Endodermal cell (in vitro differentiated cells): Measurements from ENCODE around the gene UBA6. TPM values are rescaled to one million over a fixed set of nuclear protein-coding genes. Genes with fewer than 3 reads are reported as not detected.
A peak's percentile ranks its signal among the peaks of the same experiment; 100 is the strongest.

ENCODE experiments used
- DNase-seq: peaks from one replicate; pipeline ENCODE4 v3.0.0-alpha.2; 2017
- H3K27ac ChIP-seq: 2 replicates; pipeline ENCODE4 v1.5.1; 2013; ENCODE audit warnings: mild to moderate bottlenecking, low read depth, low read length, moderate library complexity
- H3K27me3 ChIP-seq: 2 replicates; pipeline ENCODE4 v1.6.1; 2013; ENCODE audit warnings: mild to moderate bottlenecking, low read length, moderate library complexity; ENCODE audit not compliant: insufficient read depth, control insufficient read depth, poor library complexity, severe bottlenecking
- H3K36me3 ChIP-seq: 2 replicates; pipeline ENCODE4 v1.7.0; 2013; ENCODE audit warnings: mild to moderate bottlenecking, low read length, moderate library complexity; ENCODE audit not compliant: control insufficient read depth, insufficient read depth
- H3K4me1 ChIP-seq: one replicate; pipeline ENCODE4 v1.7.0; 2013; ENCODE audit warnings: low read length; ENCODE audit not compliant: control insufficient read depth, insufficient read depth
- H3K4me3 ChIP-seq: 2 replicates; pipeline ENCODE4 v1.5.1; 2013; ENCODE audit warnings: mild to moderate bottlenecking, low read length, moderate library complexity
- H3K9ac ChIP-seq: 2 replicates; pipeline ENCODE4 v1.6.1; 2013; ENCODE audit warnings: mild to moderate bottlenecking, low read length, moderate library complexity; ENCODE audit not compliant: poor library complexity, severe bottlenecking; ENCODE audit errors: extremely low read depth
- H3K9me3 ChIP-seq: 2 replicates; pipeline ENCODE4 v1.6.1; 2013; ENCODE audit warnings: mild to moderate bottlenecking, low read length, moderate library complexity; ENCODE audit not compliant: control insufficient read depth
- H3K27ac Mint-ChIP-seq: 2 replicates; pipeline ENCODE4 v1.8.0; 2020; ENCODE audit warnings: mixed read lengths
- H3K27me3 Mint-ChIP-seq: 2 replicates; pipeline ENCODE4 v1.8.0; 2021; ENCODE audit warnings: mild to moderate bottlenecking, mixed read lengths; ENCODE audit not compliant: insufficient read depth
- H3K36me3 Mint-ChIP-seq: 2 replicates; pipeline ENCODE4 v1.8.0; 2020; ENCODE audit warnings: low read depth, mixed read lengths
- H3K4me1 Mint-ChIP-seq: 2 replicates; pipeline ENCODE4 v1.8.0; 2020; ENCODE audit warnings: mixed read lengths
- H3K4me3 Mint-ChIP-seq: 2 replicates; pipeline ENCODE4 v1.8.0; 2020; ENCODE audit warnings: mild to moderate bottlenecking, moderate library complexity, mixed read lengths
- H3K9me3 Mint-ChIP-seq: 2 replicates; pipeline ENCODE4 v1.8.0; 2020; ENCODE audit warnings: mild to moderate bottlenecking, mixed read lengths
- CTCF ChIP-seq: fragments of 200-600 bp; sonication (generic); conservative IDR thresholded peaks from 2 replicates; pipeline ENCODE4 v1.5.0; 2021; ENCODE audit warnings: antibody characterized with exemption, mild to moderate bottlenecking
- WGBS, 2 experiments: methylation state at CpG; one replicate each; pipeline versions ENCODE4 v1.1.5 to v1.1.7; 2013; ENCODE audit warnings: missing lambda C conversion rate in 2 of 2, mixed read lengths in 1 of 2; ENCODE audit not compliant: insufficient coverage in 1 of 2, insufficient read length in 1 of 2; 5-methylcytosine and 5-hydroxymethylcytosine counted together
- total RNA-seq, 2 donors: library from RNA; stranded (reverse); fragmentation: NEBNext Ultra II Directional in 1 of 2; extraction: Animal tissue kit (Norgen Biotek cat#: 25700) in 1 of 2; gene quantifications; 2 replicates in 1 of 2; 3 replicates in 1 of 2; pipeline ENCODE4 v1.2.1, GENCODE V29; 2021

UBA6 gene
- total RNA-seq, 2 donors from 2014 or later: 83.1 to 117 TPM

- Histone ChIP-seq H3K4me3 (no peak overlapping the region), H3K27me3 (no peaks in the 10 kb centered on the region), H3K9ac (no peak overlapping the region), H3K36me3 (peaks cover 64% of the 10 kb centered on the region), H3K9me3 (no peaks in the 10 kb centered on the region), H3K4me1 (no peaks in the 10 kb centered on the region), H3K27ac (no peak overlapping the region)
- no peak for DNase-seq
- Mint-ChIP-seq H3K27ac (no peak overlapping the region), H3K36me3 (peaks cover 35% of the 10 kb centered on the region), H3K4me1 (no peaks in the 10 kb centered on the region), H3K27me3 (no peaks in the 10 kb centered on the region), H3K9me3 (no peaks in the 10 kb centered on the region), H3K4me3 (no peak overlapping the region)
- no CpG with 5 or more reads among the region's 1 CpG for WGBS, 2 experiments
- no peak for TF ChIP-seq CTCF
Measured at GRCh38 chr4:67682266-67682665, 18.7 kb downstream of the UBA6 start.

- H3K4me1 ChIP-seq: no peaks in the 10 kb centered on the region
Measured at GRCh38 chr4:67680581-67681222, 20.3 kb downstream of the UBA6 start.

GRCh38 chr4:67678612-67679011 lies 22.3 kb downstream of the UBA6 start:
- Mint-ChIP-seq H3K9me3 (peaks cover 4% of the 10 kb centered on the region), H3K4me3 (no peak overlapping the region), H3K4me1 (no peaks in the 10 kb centered on the region), H3K27ac (no peak overlapping the region), H3K27me3 (no peaks in the 10 kb centered on the region), H3K36me3 (peaks cover 68% of the 10 kb centered on the region)
- no peak overlapping the region for H3K9ac ChIP-seq
- WGBS, 2 experiments: 84% methylated on average over 2 of the region's 2 CpGs; no CpG with 5 or more reads in 1 of the 2 experiments
- DNase-seq: no peak
- H3K4me3 ChIP-seq: no peak overlapping the region
- H3K27ac ChIP-seq: no peak overlapping the region
- no peaks in the 10 kb centered on the region for H3K27me3 ChIP-seq
- peaks cover 83% of the 10 kb centered on the region for H3K36me3 ChIP-seq
- peaks cover 7% of the 10 kb centered on the region for H3K9me3 ChIP-seq
- H3K4me1 ChIP-seq: no peaks in the 10 kb centered on the region
- TF ChIP-seq CTCF: no peak

More at GRCh38 chr4:67680581-67681222, 20.3 kb downstream of the UBA6 start:
- H3K27me3 ChIP-seq: no peaks in the 10 kb centered on the region
- TF ChIP-seq CTCF: no peak
- no peak overlapping the region for H3K9ac ChIP-seq
- 92 to 100% methylated on average over 1 to 2 of the region's 2 CpGs for WGBS, 2 experiments
- no peaks in the 10 kb centered on the region for H3K9me3 Mint-ChIP-seq
- peaks cover 68% of the 10 kb centered on the region for H3K36me3 ChIP-seq
- H3K27ac Mint-ChIP-seq: peak overlapping the region; percentile 57
- no peak overlapping the region for H3K4me3 ChIP-seq
- no peak overlapping the region for H3K4me3 Mint-ChIP-seq
- H3K27ac ChIP-seq: no peak overlapping the region
- H3K9me3 ChIP-seq: peaks cover 2% of the 10 kb centered on the region
- no peaks in the 10 kb centered on the region for H3K27me3 Mint-ChIP-seq
- DNase-seq: no peak
- peaks cover 47% of the 10 kb centered on the region for H3K36me3 Mint-ChIP-seq
- H3K4me1 Mint-ChIP-seq: no peaks in the 10 kb centered on the region
